Testis (tissue), 3 donors: ENCODE data around the gene TOP3B. TPM values are rescaled to one million over a fixed set of nuclear protein-coding genes. Genes with fewer than 3 reads are reported as not detected.

Experiments
- DNase-seq: peaks from one replicate; pipeline ENCODE4 v3.0.0-alpha.2; 2019
- H3K27ac ChIP-seq, 2 donors: fragments of 200-600 bp; sonication (generic); one replicate each; pipeline ENCODE4 v1.5.1; 2019
- H3K27me3 ChIP-seq: fragments of 200-600 bp; sonication (generic); one replicate; pipeline ENCODE4 v1.5.1; 2019
- H3K36me3 ChIP-seq: fragments of 200-600 bp; sonication (generic); one replicate; pipeline ENCODE4 v1.5.1; 2017; ENCODE audit warnings: low read depth; ENCODE audit errors: missing control alignments
- H3K4me1 ChIP-seq: fragments of 200-600 bp; sonication (generic); one replicate; pipeline ENCODE4 v1.5.1; 2019
- H3K4me3 ChIP-seq, 2 donors: fragments of 200-600 bp; sonication (generic); one replicate each; pipeline ENCODE4 v1.5.1; 2017 to 2019
- H3K9me3 ChIP-seq: fragments of 200-600 bp; sonication (generic); one replicate; pipeline ENCODE4 v1.5.1; 2017
- CTCF ChIP-seq, 3 experiments: fragments of 450-650 bp in 2 of 3; fragments of 200-600 bp in 1 of 3; sonication (generic) in 1 of 3; IDR thresholded peaks; one replicate each; pipeline ENCODE4 v1.5.1; 2016 to 2019; ENCODE audit warnings: antibody characterized with exemption in 3 of 3, mild to moderate bottlenecking in 2 of 3, moderate library complexity in 1 of 3
- POLR2A ChIP-seq: fragments of 450-650 bp; IDR thresholded peaks from one replicate; pipeline ENCODE4 v1.6.1; 2017; ENCODE audit warnings: antibody characterized with exemption, mild to moderate bottlenecking, moderate library complexity
- WGBS, 2 donors: methylation state at CpG; one replicate each; pipeline ENCODE4 v1.1.5; 2018; 5-methylcytosine and 5-hydroxymethylcytosine counted together
- intact Hi-C: fragments of 100-400 bp; cut with DNase I; formaldehyde crosslinking; loops from one replicate; pipeline ENCODE4 v1.15.1; 2023; ENCODE audit warnings: low total_unique reads
- polyA plus RNA-seq: library from polyadenylated mRNA; stranded (reverse); fragments of 350-450 nt; fragmentation: Illumina TruSeq; extraction: RNeasy Lipid Tissue Mini Kit (QIAGEN cat#74804); gene quantifications from one replicate; pipeline ENCODE4 v1.2.3, GENCODE V29; 2014; ENCODE audit warnings: low read depth, low replicate concordance; ENCODE audit not compliant: insufficient read depth
- total RNA-seq, 2 donors: library from RNA; depleted of rRNA; stranded (reverse); fragments of >200 nt; gene quantifications; one replicate each; pipeline ENCODE4 v1.2.3, GENCODE V29; 2016

TOP3B gene
- total and polyA plus RNA-seq, 3 donors from 2014 or later, result 19.1 to 70.5 (median 65.5) TPM

- H3K4me1 ChIP-seq, result peaks cover 29% of the 10 kb centered on the region
- intact Hi-C loops, result no loop called here
- DNase-seq, result no peak
- WGBS, 2 donors, result 94% methylated on average over 15 to 20 of the region's 20 CpGs
- H3K4me3 ChIP-seq, result no peak overlapping the region
- H3K9me3 ChIP-seq, result no peaks in the 10 kb centered on the region
- no peaks in the 10 kb centered on the region for H3K27me3 ChIP-seq
- TF ChIP-seq CTCF (IDR thresholded peaks at IDR 0.05) (no peak), POLR2A (no peak)
- H3K36me3 ChIP-seq, result no peaks in the 10 kb centered on the region
- H3K27ac ChIP-seq, result no peak overlapping the region
Observed at GRCh38 chr22:21919526-21920307, 62.9 kb downstream of the TOP3B start.

- no peaks in the 10 kb centered on the region for H3K9me3 ChIP-seq
- no peak overlapping the region for H3K27ac ChIP-seq
- 84 to 95% methylated on average over 10 to 12 of the region's 12 CpGs for WGBS, 2 donors
- TF ChIP-seq CTCF (IDR thresholded peaks at IDR 0.05), result no peak
- no peak for TF ChIP-seq POLR2A
- no peaks in the 10 kb centered on the region for H3K27me3 ChIP-seq
- no peak for DNase-seq
- no peak overlapping the region for H3K4me3 ChIP-seq
- H3K4me1 ChIP-seq, result peaks cover 29% of the 10 kb centered on the region
- no peaks in the 10 kb centered on the region for H3K36me3 ChIP-seq
- intact Hi-C loops, result no loop called here
Observed at GRCh38 chr22:21918466-21919185, 64.0 kb downstream of the TOP3B start.

GRCh38 chr22:21917959-21918261, 64.7 kb downstream of the TOP3B start:
- no peak for TF ChIP-seq CTCF (IDR thresholded peaks at IDR 0.05)
- no peak for TF ChIP-seq POLR2A
- H3K27me3 ChIP-seq, result no peaks in the 10 kb centered on the region
- H3K36me3 ChIP-seq, result no peaks in the 10 kb centered on the region
- WGBS, 2 donors, result 74 to 92% methylated on average over 5 to 6 of the region's 6 CpGs
- no peak overlapping the region for H3K27ac ChIP-seq
- no peak for DNase-seq
- intact Hi-C loops, result no loop called here
- no peak overlapping the region for H3K4me3 ChIP-seq
- H3K9me3 ChIP-seq, result no peaks in the 10 kb centered on the region
- peaks cover 29% of the 10 kb centered on the region for H3K4me1 ChIP-seq

- 45 to 52% methylated on average over 10 to 17 of the region's 17 CpGs for WGBS, 2 donors
- Histone ChIP-seq H3K36me3 (no peaks in the 10 kb centered on the region), H3K4me3 (no peak overlapping the region), H3K9me3 (no peaks in the 10 kb centered on the region), H3K4me1 (peaks cover 29% of the 10 kb centered on the region), H3K27ac (peak overlapping the region in 1 of 2 donors; percentile 53), H3K27me3 (no peaks in the 10 kb centered on the region)
- intact Hi-C loops, result no loop called here
- TF ChIP-seq POLR2A, result no peak
- no peak for TF ChIP-seq CTCF (IDR thresholded peaks at IDR 0.05)
- peak; percentile 69 for DNase-seq
Observed at GRCh38 chr22:21917181-21917958, 65.2 kb downstream of the TOP3B start.
